H1 (cell line): Measurements from ENCODE around the gene RFX6. TPM values are rescaled to one million over a fixed set of nuclear protein-coding genes. Genes with fewer than 3 reads are reported as not detected.

Source experiments
- CTCF ChIA-PET: fragments of 300-600 bp; sonication (Branson Sonifier 250); formaldehyde crosslinking; loops from one replicate; lab custom pipeline; 2021; ENCODE audit not compliant: partially characterized antibody; lab: Charles Lee
- POLR2A ChIA-PET: fragments of 300-600 bp; sonication (Branson Sonifier 250); formaldehyde crosslinking; loops from one replicate; lab custom pipeline; 2021; ENCODE audit warnings: inconsistent platforms; ENCODE audit not compliant: partially characterized antibody; lab: Charles Lee
- DNase-seq, 2 experiments: peaks; one replicate each; pipeline versions ENCODE4 v3.0.0 to v3.0.0-alpha.2; 2010 to 2022; ENCODE audit warnings: low spot score in 2 of 2, low read depth in 1 of 2, mixed read lengths in 1 of 2
- FAIRE-seq: peaks from 2 replicates; lab custom pipeline; 2011; peaks lifted over from hg19 to GRCh38; lab: Jason Lieb, UNC
- H2AFZ ChIP-seq: 2 replicates; pipeline ENCODE4 v1.8.1; 2012; ENCODE audit warnings: low read length, inconsistent platforms
- H2AK5ac ChIP-seq: 2 replicates; pipeline ENCODE4 v1.6.1; 2013; ENCODE audit warnings: low read depth, low read length
- H2BK120ac ChIP-seq: replicated peaks from 2 replicates; pipeline ENCODE3; 2013; ENCODE audit warnings: low read depth, low read length, inconsistent platforms
- H2BK12ac ChIP-seq: 2 replicates; pipeline ENCODE4 v1.6.1; 2013; ENCODE audit warnings: low read depth, low read length
- H2BK15ac ChIP-seq: 2 replicates; pipeline ENCODE4 v1.6.1; 2013; ENCODE audit warnings: low read length
- H2BK20ac ChIP-seq: 2 replicates; pipeline ENCODE4 v1.6.1; 2013; ENCODE audit warnings: low read length
- H2BK5ac ChIP-seq: 2 replicates; pipeline ENCODE4 v1.6.1; 2013; ENCODE audit warnings: low read depth, low read length
- H3K14ac ChIP-seq: 2 replicates; pipeline ENCODE4 v1.6.1; 2013; ENCODE audit warnings: inconsistent platforms; ENCODE audit not compliant: insufficient read length
- H3K18ac ChIP-seq: 2 replicates; pipeline ENCODE4 v1.6.1; 2013; ENCODE audit warnings: low read length; ENCODE audit errors: extremely low read depth
- H3K23ac ChIP-seq: 2 replicates; pipeline ENCODE4 v1.6.1; 2013; ENCODE audit warnings: inconsistent platforms; ENCODE audit not compliant: insufficient read length
- H3K23me2 ChIP-seq: 2 replicates; pipeline ENCODE4 v1.6.1; 2013; ENCODE audit warnings: low read depth, low read length
- H3K27ac ChIP-seq: 2 replicates; pipeline ENCODE4 v1.6.1; 2011; ENCODE audit warnings: low read depth, low read length, inconsistent platforms
- H3K27me3 ChIP-seq, 4 experiments: replicated peaks in 1 of 4; 1 replicate in 1 of 4; 2 replicates in 3 of 4; pipeline versions ENCODE4 v1.6.1 to v1.8.1; 2011 to 2013; ENCODE audit warnings: low read length in 3 of 4, mild to moderate bottlenecking in 3 of 4, inconsistent platforms in 2 of 4, mixed read lengths in 2 of 4, moderate library complexity in 1 of 4; ENCODE audit not compliant: control insufficient read depth in 3 of 4, insufficient read depth in 3 of 4; ENCODE audit errors: extremely low read depth in 1 of 4
- H3K36me3 ChIP-seq, 4 experiments: 2 replicates each; pipeline versions ENCODE4 v1.6.1 to v1.8.1; 2011 to 2013; ENCODE audit warnings: mild to moderate bottlenecking in 4 of 4, low read length in 3 of 4, moderate library complexity in 2 of 4, control low read depth in 1 of 4, inconsistent platforms in 1 of 4; ENCODE audit not compliant: insufficient read depth in 4 of 4, control insufficient read depth in 2 of 4
- H3K4ac ChIP-seq: replicated peaks from 2 replicates; pipeline ENCODE3; 2013; ENCODE audit warnings: low read length, low read depth, mixed read lengths, inconsistent platforms; ENCODE audit not compliant: insufficient read length
- H3K4me1 ChIP-seq, 4 experiments: replicated peaks in 1 of 4; 1 replicate in 1 of 4; 2 replicates in 3 of 4; pipeline versions ENCODE4 v1.6.1 to v1.8.1; 2011 to 2013; ENCODE audit warnings: low read length in 3 of 4, inconsistent platforms in 2 of 4, mixed read lengths in 1 of 4; ENCODE audit not compliant: insufficient read depth in 4 of 4, control insufficient read depth in 3 of 4
- H3K4me2 ChIP-seq, 2 experiments: 2 replicates each; pipeline versions ENCODE4 v1.6.1 to v1.8.1; 2011 to 2013; ENCODE audit warnings: low read depth in 2 of 2, low read length in 2 of 2, control low read depth in 1 of 2, inconsistent platforms in 1 of 2, mild to moderate bottlenecking in 1 of 2; ENCODE audit not compliant: insufficient read depth in 1 of 2
- H3K4me3 ChIP-seq, 4 experiments: fragments of 200-600, 300-600 bp in 1 of 4; sonication (generic), shearing (Covaris generic), sonication (Bioruptor Twin) in 1 of 4; 2 replicates each; pipeline versions ENCODE4 v1.5.1 to v1.8.1; 2011 to 2016; ENCODE audit warnings: low read length in 4 of 4, low read depth in 3 of 4, control low read depth in 2 of 4, inconsistent platforms in 2 of 4, mild to moderate bottlenecking in 2 of 4, mixed read lengths in 1 of 4, moderate library complexity in 1 of 4; ENCODE audit not compliant: insufficient read depth in 2 of 4; ENCODE audit errors: extremely low read depth in 1 of 4
- H3K56ac ChIP-seq: replicated peaks from 2 replicates; pipeline ENCODE3; 2013; ENCODE audit warnings: low read depth, mild to moderate bottlenecking, mixed read lengths, low read length, inconsistent platforms; ENCODE audit not compliant: insufficient read length
- H3K79me1 ChIP-seq: 2 replicates; pipeline ENCODE4 v1.6.1; 2013; ENCODE audit warnings: low read depth, low read length, control low read depth
- H3K79me2 ChIP-seq, 2 experiments: 2 replicates each; pipeline versions ENCODE4 v1.6.1 to v1.8.1; 2012 to 2013; ENCODE audit warnings: low read length in 2 of 2, mild to moderate bottlenecking in 2 of 2, inconsistent platforms in 1 of 2; ENCODE audit not compliant: insufficient read depth in 2 of 2, control insufficient read depth in 1 of 2
- H3K9ac ChIP-seq, 4 experiments: replicated peaks in 1 of 4; 1 replicate in 1 of 4; 2 replicates in 3 of 4; pipeline versions ENCODE4 v1.6.1 to v1.8.1; 2011 to 2013; ENCODE audit warnings: low read depth in 3 of 4, low read length in 3 of 4, control low read depth in 2 of 4, mild to moderate bottlenecking in 2 of 4, moderate library complexity in 2 of 4, inconsistent platforms in 1 of 4; ENCODE audit errors: extremely low read depth in 1 of 4
- H3K9me3 ChIP-seq, 2 experiments: 2 replicates each; pipeline versions ENCODE4 v1.6.1 to v1.8.1; 2012 to 2013; ENCODE audit warnings: mild to moderate bottlenecking in 2 of 2, moderate library complexity in 2 of 2, control low read depth in 1 of 2, inconsistent platforms in 1 of 2, low read depth in 1 of 2, low read length in 1 of 2, mixed read lengths in 1 of 2; ENCODE audit not compliant: insufficient read depth in 2 of 2
- H4K20me1 ChIP-seq, 2 experiments: replicated peaks in 1 of 2; 2 replicates each; pipeline versions ENCODE3 to v1.8.1; 2011 to 2013; ENCODE audit warnings: inconsistent platforms in 2 of 2, low read length in 2 of 2, mild to moderate bottlenecking in 1 of 2; ENCODE audit not compliant: insufficient read depth in 2 of 2, control insufficient read depth in 1 of 2
- H4K5ac ChIP-seq: 2 replicates; pipeline ENCODE4 v1.6.1; 2013; ENCODE audit warnings: low read length, low read depth, mixed read lengths, inconsistent platforms; ENCODE audit not compliant: insufficient read length
- H4K8ac ChIP-seq: 2 replicates; pipeline ENCODE4 v1.8.0; 2013; ENCODE audit warnings: mild to moderate bottlenecking, moderate library complexity, low read length, inconsistent platforms; ENCODE audit not compliant: insufficient read depth; ENCODE audit errors: extremely low read depth
- H4K91ac ChIP-seq: replicated peaks from 2 replicates; pipeline ENCODE3; 2013; ENCODE audit warnings: low read length, mixed read lengths, inconsistent platforms; ENCODE audit not compliant: insufficient read length
- JUND ChIP-seq: IDR thresholded peaks from 2 replicates; pipeline ENCODE4 v1.6.1; 2011; ENCODE audit warnings: mild to moderate bottlenecking, improper control_type of control experiment, low read length
- WGBS, 2 experiments: shearing (Covaris generic) in 1 of 2; methylation state at CpG; one replicate each; pipeline versions ENCODE4 v1.1.6 to v1.1.7; 2013 to 2015; ENCODE audit warnings: low lambda C conversion rate in 2 of 2, mixed read lengths in 2 of 2, inconsistent platforms in 1 of 2, low coverage in 1 of 2, missing lambda C conversion rate in 1 of 2; ENCODE audit not compliant: insufficient replicate concordance in 2 of 2, insufficient coverage in 1 of 2, insufficient read length in 1 of 2; ENCODE audit errors: extremely low coverage in 1 of 2, missing lambda C conversion rate in 1 of 2; 5-methylcytosine and 5-hydroxymethylcytosine counted together
- polyA plus RNA-seq, 7 experiments: library from polyadenylated mRNA; depleted of rRNA in 3 of 7; stranded (reverse) in 5 of 7; unstranded in 2 of 7; fragments of >200 nt in 5 of 7; fragments of 200-250 nt in 2 of 7; gene quantifications; 1 replicate in 5 of 7; 2 replicates in 1 of 7; 4 replicates in 1 of 7; pipeline versions ENCODE4 v1.2.1 to v1.2.3, GENCODE V29; 2011 to 2013; ENCODE audit warnings: missing spikeins in 2 of 7, mixed read lengths in 2 of 7
- total RNA-seq: library from RNA; stranded (reverse); fragmentation: NEBNext Ultra II Directional; extraction: Animal tissue kit (Norgen Biotek cat#: 25700); gene quantifications from 2 replicates; pipeline ENCODE4 v1.2.1, GENCODE V29; 2021

Gene RFX6
- total and polyA plus RNA-seq, 2 of the 8 experiments (the other 6 are each of a cell fraction or from before 2014, with no cell fraction given): not detected

- 71% methylated on average over 3 of the region's 3 CpGs; no CpG with 5 or more reads in 1 of the 2 experiments for WGBS, 2 experiments
- FAIRE-seq: peak; percentile 63
- ChIA-PET CTCF (interaction anchor here (0.6 to 1.0 kb wide), 3 partner anchors 23 to 1722 kb away, joined by 3 read pairs; no protein-coding TSS in a partner anchor), POLR2A (interaction anchor here (0.7 kb wide), 1 partner anchor 607 kb away, joined by 3 read pairs; the partner anchor contains the start of gene TSPYL1)
- Histone ChIP-seq H2BK5ac (no peak overlapping the region), H3K4me3 (no peak overlapping the region), H3K27me3 (no peaks in the 10 kb centered on the region), H3K23ac (no peak overlapping the region), H3K56ac (no peak overlapping the region), H3K4me1 (no peaks in the 10 kb centered on the region), H3K4ac (no peak overlapping the region), H4K5ac (no peak overlapping the region), H4K91ac (no peak overlapping the region), H4K20me1 (no peaks in the 10 kb centered on the region), H3K9me3 (no peaks in the 10 kb centered on the region), H2BK20ac (no peak overlapping the region), H3K23me2 (no peaks in the 10 kb centered on the region), H2AK5ac (no peak overlapping the region), H3K18ac (no peak overlapping the region), H2BK15ac (no peak overlapping the region), H4K8ac (no peak overlapping the region), H3K79me1 (no peaks in the 10 kb centered on the region), H3K9ac (no peak overlapping the region), H3K14ac (no peak overlapping the region), H3K79me2 (no peaks in the 10 kb centered on the region), H3K27ac (no peak overlapping the region), H3K4me2 (no peak overlapping the region), H2BK12ac (no peak overlapping the region), H2BK120ac (no peak overlapping the region), H2AFZ (no peak overlapping the region), H3K36me3 (no peaks in the 10 kb centered on the region)
- DNase-seq: no peak
- TF ChIP-seq JUND: no peak
Measured at GRCh38 chr6:116887168-116887567, 10.1 kb downstream of the RFX6 start.
